SK-N-SH treated with all-trans-retinoic acid at 6 μM for 48 hours (cell line): ENCODE measurements around the gene CCDC40.

ENCODE experiments used
- ATAC-seq: fragments of 200-7000 bp; cut with Tn5 transposase; 3 replicates; pipeline ENCODE4 v1.9.1; 2020; ENCODE audit warnings: mild to moderate bottlenecking, moderate library complexity
- ARNTL ChIP-seq: fragments of 450-650 bp; formaldehyde crosslinking; IDR thresholded peaks from 2 replicates; pipeline ENCODE4 v1.5.0; 2020; ENCODE audit warnings: low read depth, mild to moderate bottlenecking, moderate library complexity, borderline replicate concordance
- BACH2 ChIP-seq: fragments of 250-450 bp; sonication (Bioruptor Pico); IDR thresholded peaks from 2 replicates; pipeline ENCODE4 v1.9.0; 2021; ENCODE audit warnings: mild to moderate bottlenecking, borderline replicate concordance
- CREB5 ChIP-seq: fragments of 250-450 bp; sonication (Bioruptor Pico); IDR thresholded peaks from 2 replicates; pipeline ENCODE4 v1.5.1; 2020; ENCODE audit warnings: low read depth, mild to moderate bottlenecking, moderate library complexity
- CSDC2 ChIP-seq: fragments of 250-450 bp; sonication (Bioruptor Pico); IDR thresholded peaks from 2 replicates; pipeline ENCODE4 v1.5.0; 2020; ENCODE audit warnings: mild to moderate bottlenecking, moderate library complexity
- ESRRG ChIP-seq: fragments of 250-450 bp; sonication (Bioruptor Pico); IDR thresholded peaks from 2 replicates; pipeline ENCODE4 v1.6.1; 2021; ENCODE audit warnings: mild to moderate bottlenecking
- GLIS3 ChIP-seq: fragments of 250-450 bp; sonication (Bioruptor Pico); IDR thresholded peaks from 2 replicates; pipeline ENCODE4 v1.5.0; 2020; ENCODE audit warnings: mild to moderate bottlenecking, moderate library complexity
- ISL1 ChIP-seq: fragments of 250-450 bp; sonication (Bioruptor Pico); IDR thresholded peaks from 2 replicates; pipeline ENCODE4 v2.1.2; 2022; ENCODE audit warnings: mild to moderate bottlenecking, moderate library complexity
- OSR1 ChIP-seq: fragments of 250-450 bp; sonication (Bioruptor Pico); IDR thresholded peaks from 2 replicates; pipeline ENCODE4 v1.8.0; 2022; ENCODE audit warnings: moderate library complexity, mild to moderate bottlenecking, inconsistent platforms
- RARB ChIP-seq: fragments of 250-450 bp; sonication (Bioruptor Pico); IDR thresholded peaks from 2 replicates; pipeline ENCODE4 v1.8.0; 2021; ENCODE audit warnings: mild to moderate bottlenecking, moderate library complexity
- SNAI2 ChIP-seq: fragments of 250-450 bp; sonication (Bioruptor Pico); IDR thresholded peaks from 2 replicates; pipeline ENCODE4 v1.5.0; 2020; ENCODE audit warnings: mild to moderate bottlenecking, moderate library complexity
- TCF4 ChIP-seq: fragments of 250-450 bp; sonication (Bioruptor Pico); IDR thresholded peaks from 2 replicates; pipeline ENCODE4 v1.8.0; 2021; ENCODE audit warnings: mild to moderate bottlenecking, moderate library complexity, borderline replicate concordance
- TOX ChIP-seq: fragments of 250-450 bp; sonication (Bioruptor Pico); IDR thresholded peaks from 2 replicates; pipeline ENCODE4 v1.8.0; 2021; ENCODE audit warnings: mild to moderate bottlenecking, moderate library complexity, borderline replicate concordance
- TSHZ2 ChIP-seq: fragments of 250-450 bp; sonication (Bioruptor Pico); IDR thresholded peaks from 2 replicates; pipeline ENCODE4 v1.5.0; 2020; ENCODE audit warnings: mild to moderate bottlenecking, moderate library complexity
- ZC3H10 ChIP-seq: fragments of 250-450 bp; sonication (Bioruptor Pico); IDR thresholded peaks from 2 replicates; pipeline ENCODE4 v1.5.1; 2021; ENCODE audit warnings: mild to moderate bottlenecking, moderate library complexity
- ZFP3 ChIP-seq: fragments of 250-450 bp; sonication (Bioruptor Pico); IDR thresholded peaks from 2 replicates; pipeline ENCODE4 v1.5.0; 2020; ENCODE audit warnings: mild to moderate bottlenecking, moderate library complexity
- ZFP30 ChIP-seq: fragments of 450-650 bp; formaldehyde crosslinking; IDR thresholded peaks from 2 replicates; pipeline ENCODE4 v1.5.0; 2022; ENCODE audit warnings: mild to moderate bottlenecking, moderate library complexity
- ZNF565 ChIP-seq: fragments of 450-650 bp; formaldehyde crosslinking; conservative IDR thresholded peaks from 2 replicates; pipeline ENCODE4 v1.5.0; 2020; ENCODE audit warnings: low read depth, mild to moderate bottlenecking, moderate library complexity
- ZNF70 ChIP-seq: fragments of 450-650 bp; formaldehyde crosslinking; IDR thresholded peaks from 2 replicates; pipeline ENCODE4 v1.5.0; 2020; ENCODE audit warnings: mild to moderate bottlenecking, moderate library complexity
- ZNF8 ChIP-seq: fragments of 450-650 bp; formaldehyde crosslinking; IDR thresholded peaks from 2 replicates; pipeline ENCODE4 v1.5.0; 2020; ENCODE audit warnings: mild to moderate bottlenecking, moderate library complexity
- TF ChIP-seq, protein P1 (sequence below): fragments of 250-450 bp; sonication (Bioruptor Pico); IDR thresholded peaks from 2 replicates; pipeline ENCODE4 v1.5.1; 2021; ENCODE audit warnings: mild to moderate bottlenecking, moderate library complexity
- TF ChIP-seq, protein P2 (sequence below): fragments of 250-450 bp; sonication (Bioruptor Pico); IDR thresholded peaks from 2 replicates; pipeline ENCODE4 v1.8.0; 2020; ENCODE audit warnings: mild to moderate bottlenecking, moderate library complexity, borderline replicate concordance

CCDC40 gene

DNA sequence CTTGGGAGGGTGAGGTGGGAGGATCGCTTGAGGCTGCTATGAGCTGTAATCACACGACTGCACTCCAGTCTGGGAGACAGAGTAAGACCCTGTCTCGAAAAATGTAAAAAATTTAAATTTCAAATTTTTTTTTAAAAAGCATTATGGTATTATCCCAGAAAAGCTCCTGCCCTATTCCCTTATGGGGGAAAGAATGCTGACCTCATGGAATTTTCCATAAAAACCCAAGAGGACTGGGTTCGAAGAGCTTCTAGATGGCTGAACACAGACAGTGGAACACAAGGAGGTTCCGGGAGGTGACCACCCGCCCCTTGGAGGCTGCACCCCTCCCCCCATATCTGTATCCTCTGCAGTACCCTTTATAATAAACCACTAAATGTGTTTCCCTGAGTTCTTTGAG lies 106.5 kb downstream of the CCDC40 start:
- ATAC-seq, result no peak
- TF ChIP-seq, protein P1, sequence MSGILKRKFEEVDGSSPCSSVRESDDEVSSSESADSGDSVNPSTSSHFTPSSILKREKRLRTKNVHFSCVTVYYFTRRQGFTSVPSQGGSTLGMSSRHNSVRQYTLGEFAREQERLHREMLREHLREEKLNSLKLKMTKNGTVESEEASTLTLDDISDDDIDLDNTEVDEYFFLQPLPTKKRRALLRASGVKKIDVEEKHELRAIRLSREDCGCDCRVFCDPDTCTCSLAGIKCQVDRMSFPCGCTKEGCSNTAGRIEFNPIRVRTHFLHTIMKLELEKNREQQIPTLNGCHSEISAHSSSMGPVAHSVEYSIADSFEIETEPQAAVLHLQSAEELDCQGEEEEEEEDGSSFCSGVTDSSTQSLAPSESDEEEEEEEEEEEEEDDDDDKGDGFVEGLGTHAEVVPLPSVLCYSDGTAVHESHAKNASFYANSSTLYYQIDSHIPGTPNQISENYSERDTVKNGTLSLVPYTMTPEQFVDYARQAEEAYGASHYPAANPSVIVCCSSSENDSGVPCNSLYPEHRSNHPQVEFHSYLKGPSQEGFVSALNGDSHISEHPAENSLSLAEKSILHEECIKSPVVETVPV (CRISPR knock-in tag), result no peak
- TF ChIP-seq BACH2 (no peak), TCF4 (CRISPR knock-in tag) (no peak), RARB (CRISPR knock-in tag) (no peak), ZC3H10 (CRISPR knock-in tag) (no peak), CREB5 (CRISPR knock-in tag) (no peak), ZNF70 (no peak), CSDC2 (CRISPR knock-in tag) (no peak), ISL1 (no peak), OSR1 (CRISPR knock-in tag) (no peak), GLIS3 (no peak)
- TF ChIP-seq, all 23 proteins: peak for 0

- TF ChIP-seq TCF4 (CRISPR knock-in tag) (no peak), OSR1 (CRISPR knock-in tag) (no peak), TOX (no peak), ZNF565 (CRISPR knock-in tag) (no peak), ZC3H10 (CRISPR knock-in tag) (no peak), ZNF8 (CRISPR knock-in tag) (no peak), GLIS3 (no peak), BACH2 (no peak), ISL1 (no peak), RARB (CRISPR knock-in tag) (no peak), ZFP30 (CRISPR knock-in tag) (no peak), SNAI2 (CRISPR knock-in tag) (no peak), CSDC2 (CRISPR knock-in tag) (no peak), ARNTL (CRISPR knock-in tag) (no peak), ESRRG (no peak), ZFP3 (CRISPR knock-in tag) (no peak)
- TF ChIP-seq, protein P2, sequence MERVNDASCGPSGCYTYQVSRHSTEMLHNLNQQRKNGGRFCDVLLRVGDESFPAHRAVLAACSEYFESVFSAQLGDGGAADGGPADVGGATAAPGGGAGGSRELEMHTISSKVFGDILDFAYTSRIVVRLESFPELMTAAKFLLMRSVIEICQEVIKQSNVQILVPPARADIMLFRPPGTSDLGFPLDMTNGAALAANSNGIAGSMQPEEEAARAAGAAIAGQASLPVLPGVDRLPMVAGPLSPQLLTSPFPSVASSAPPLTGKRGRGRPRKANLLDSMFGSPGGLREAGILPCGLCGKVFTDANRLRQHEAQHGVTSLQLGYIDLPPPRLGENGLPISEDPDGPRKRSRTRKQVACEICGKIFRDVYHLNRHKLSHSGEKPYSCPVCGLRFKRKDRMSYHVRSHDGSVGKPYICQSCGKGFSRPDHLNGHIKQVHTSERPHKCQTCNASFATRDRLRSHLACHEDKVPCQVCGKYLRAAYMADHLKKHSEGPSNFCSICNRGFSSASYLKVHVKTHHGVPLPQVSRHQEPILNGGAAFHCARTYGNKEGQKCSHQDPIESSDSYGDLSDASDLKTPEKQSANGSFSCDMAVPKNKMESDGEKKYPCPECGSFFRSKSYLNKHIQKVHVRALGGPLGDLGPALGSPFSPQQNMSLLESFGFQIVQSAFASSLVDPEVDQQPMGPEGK (CRISPR knock-in tag), result no peak
- TF ChIP-seq, protein P1 (CRISPR knock-in tag), result no peak
- TF ChIP-seq, all 23 proteins: peak for 0
- no peak for ATAC-seq
Measured at GRCh38 chr17:80145076-80146075, 108.9 kb downstream of the CCDC40 start.

DNA sequence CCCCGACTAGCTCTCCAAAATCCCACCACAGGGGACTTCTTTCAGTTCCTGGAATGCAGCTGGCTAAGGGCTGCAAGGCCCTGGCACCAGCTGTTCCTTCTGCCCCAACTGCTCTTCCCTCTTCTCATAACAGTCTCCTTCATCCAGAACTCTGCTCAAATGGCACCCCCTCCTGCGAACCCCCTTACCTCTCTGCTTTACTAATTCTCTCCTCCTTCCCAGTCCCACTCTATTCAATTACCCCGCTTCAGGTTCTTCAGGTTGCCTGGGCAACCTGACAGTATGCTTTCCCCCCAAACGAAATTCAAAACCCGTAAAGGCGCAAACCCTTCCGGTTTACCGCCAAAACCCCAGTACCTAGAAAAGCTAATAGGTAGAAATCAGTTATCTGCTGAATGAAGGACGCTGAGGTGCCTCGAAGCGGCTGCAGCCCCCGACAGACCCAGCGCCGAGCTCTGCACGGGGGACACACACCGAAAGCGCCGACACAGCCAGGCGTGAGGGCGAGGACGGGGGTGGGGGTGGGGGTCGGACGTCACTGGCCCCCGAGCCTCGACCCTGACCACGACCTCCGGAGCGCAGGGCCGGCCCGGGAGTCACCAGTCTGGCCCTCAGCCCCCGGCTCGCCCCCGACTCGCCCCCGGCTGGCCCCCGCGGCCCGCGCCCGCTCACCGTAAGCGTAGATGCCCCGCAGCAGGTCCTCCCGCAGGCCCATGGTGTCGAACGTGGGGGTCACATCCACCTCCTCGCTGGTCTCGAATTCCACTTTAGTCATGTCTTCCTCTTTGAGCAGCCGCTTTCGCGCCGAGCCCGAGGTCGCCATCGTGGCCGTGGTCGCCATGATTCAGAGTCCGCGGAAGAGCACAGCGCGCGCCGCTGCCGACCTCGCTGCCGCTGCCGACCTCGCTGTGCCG lies 109.9 kb downstream of the CCDC40 start:
- ATAC-seq, result peak; percentile 14
- no peak for TF ChIP-seq CSDC2 (CRISPR knock-in tag)
- no peak for TF ChIP-seq ZFP3 (CRISPR knock-in tag)
- TF ChIP-seq ESRRG, result no peak
- TF ChIP-seq TSHZ2 (CRISPR knock-in tag), result no peak
- no peak for TF ChIP-seq ARNTL (CRISPR knock-in tag)
- TF ChIP-seq ZNF8 (CRISPR knock-in tag), result no peak
- TF ChIP-seq, protein P2 (CRISPR knock-in tag), result no peak
- TF ChIP-seq ZC3H10 (CRISPR knock-in tag), result no peak
- TF ChIP-seq TOX, result no peak
- TF ChIP-seq, protein P1 (CRISPR knock-in tag), result no peak
- no peak for TF ChIP-seq BACH2
- TF ChIP-seq ZNF70, result no peak
- TF ChIP-seq ZFP30 (CRISPR knock-in tag), result no peak
- TF ChIP-seq ISL1, result no peak
